Measurements from ENCODE around the gene PCSK5. TPM values are rescaled to one million over a fixed set of nuclear protein-coding genes. Genes with fewer than 3 reads are reported as not detected.

The PCSK5 gene
- total and polyA plus RNA-seq, 2 of the 8 experiments (the other 6 are each of a cell fraction or from before 2014, with no cell fraction given): 5.5 to 10.7 TPM

- Histone ChIP-seq H3K4me1 (replicated peaks in 1 of 4; ENCODE audit: control insufficient read depth in 3 of 4, insufficient read depth in 4 of 4, low read length in 3 of 4) (peaks cover 0 to 6% (median 3%) of the 10 kb centered on the region in 4 experiments; a peak in 3 of 7 replicates), H3K23me2 (ENCODE audit: low read depth, low read length) (no peaks in the 10 kb centered on the region)
These were observed 43.5 kb downstream of the PCSK5 start for GRCh38 chr9:75933982-75934381.

More at GRCh38 chr9:75933982-75934381, 43.5 kb downstream of the PCSK5 start:
- H4K5ac ChIP-seq (ENCODE audit: insufficient read length, low read depth, low read length): no peak overlapping the region
- no peak overlapping the region for H3K18ac ChIP-seq (ENCODE audit: extremely low read depth, low read length)
- H2BK5ac ChIP-seq (ENCODE audit: low read depth, low read length): no peak overlapping the region
- H4K20me1 ChIP-seq (replicated peaks in 1 of 2; ENCODE audit: control insufficient read depth in 1 of 2, insufficient read depth in 2 of 2, low read length in 2 of 2): no peaks in the 10 kb centered on the region
- H2BK15ac ChIP-seq (ENCODE audit: low read length): no peak overlapping the region
- no peak overlapping the region for H2AK5ac ChIP-seq (ENCODE audit: low read depth, low read length)
- DNase-seq (ENCODE audit: low read depth in 1 of 2, low spot score in 2 of 2): no peak
- FAIRE-seq: no peak
- ChIA-PET POLR2A (ENCODE audit: partially characterized antibody) (no interaction called here), CTCF (ENCODE audit: partially characterized antibody) (interaction anchor here (0.7 to 1.5 kb wide), 3 partner anchors 40 to 68 kb away, joined by 3 to 4 read pairs (median 3); no protein-coding TSS in a partner anchor)
- H3K56ac ChIP-seq (replicated peaks; ENCODE audit: insufficient read length, low read depth, low read length): no peak overlapping the region
- H3K9ac ChIP-seq (replicated peaks in 1 of 4; ENCODE audit: extremely low read depth in 1 of 4, low read depth in 3 of 4, low read length in 3 of 4): no peak overlapping the region
- no peak overlapping the region for H3K4me2 ChIP-seq (ENCODE audit: insufficient read depth in 1 of 2, low read depth in 2 of 2, low read length in 2 of 2)
- H3K9me3 ChIP-seq (ENCODE audit: insufficient read depth in 2 of 2, low read depth in 1 of 2, low read length in 1 of 2): no peaks in the 10 kb centered on the region
- 94% methylated on average over 7 of the region's 7 CpGs; no CpG with 5 or more reads in 1 of the 2 experiments for WGBS, 2 experiments (ENCODE audit: extremely low coverage in 1 of 2, insufficient coverage in 1 of 2, insufficient read length in 1 of 2, insufficient replicate concordance in 2 of 2, low coverage in 1 of 2, low lambda C conversion rate in 2 of 2, missing lambda C conversion rate in 1 of 2)
- peaks cover 0 to 11% of the 10 kb centered on the region in 2 experiments; a peak in 2 of 4 replicates for H3K79me2 ChIP-seq (ENCODE audit: control insufficient read depth in 1 of 2, insufficient read depth in 2 of 2, low read length in 2 of 2)
- H3K36me3 ChIP-seq (ENCODE audit: control insufficient read depth in 2 of 4, insufficient read depth in 4 of 4, low read length in 3 of 4): peaks cover 0 to 4% (median 0%) of the 10 kb centered on the region in 4 experiments; a peak in 3 of 8 replicates
- H4K8ac ChIP-seq (ENCODE audit: extremely low read depth, insufficient read depth, low read length): no peak overlapping the region
- no peak overlapping the region for H3K4me3 ChIP-seq (ENCODE audit: extremely low read depth in 1 of 4, insufficient read depth in 2 of 4, low read depth in 3 of 4, low read length in 4 of 4)
- peak overlapping the region; percentile 55; the same call in 1 of the 2 replicates for H2BK12ac ChIP-seq (ENCODE audit: low read depth, low read length)
- H3K14ac ChIP-seq (ENCODE audit: insufficient read length): no peak overlapping the region
- TF ChIP-seq SUZ12 (IDR thresholded peaks at IDR 0.05; ENCODE audit: low read length) (no peak), EGR1 (IDR thresholded peaks at IDR 0.05; ENCODE audit: borderline replicate concordance, low read depth, low read length) (no peak), ZNF274 (IDR thresholded peaks at IDR 0.05; ENCODE audit: borderline replicate concordance, extremely low read depth, low read length) (no peak), EZH2 (IDR thresholded peaks at IDR 0.05; ENCODE audit: low read depth, low read length, severe bottlenecking) (no peak), SP1 (IDR thresholded peaks at IDR 0.05; ENCODE audit: low read depth, low read length) (no peak), SIN3A (conservative IDR thresholded peaks at IDR 0.05 in 1 of 2, IDR thresholded peaks at IDR 0.05 in 1 of 2; ENCODE audit: low read depth in 1 of 2, low read length in 2 of 2) (no peak), RAD21 (IDR thresholded peaks at IDR 0.05 in 1 of 2, conservative IDR thresholded peaks at IDR 0.05 in 1 of 2; ENCODE audit: low read depth in 2 of 2, low read length in 2 of 2) (no peak)
- H2BK20ac ChIP-seq (ENCODE audit: low read length): no peak overlapping the region
- no peak overlapping the region for H3K4ac ChIP-seq (replicated peaks; ENCODE audit: insufficient read length, low read depth, low read length)
- H3K79me1 ChIP-seq (ENCODE audit: low read depth, low read length): 0 out of 2 replicates have a peak, but pooled peaks cover 2% of the 10 kb centered on the region
- H2BK120ac ChIP-seq (replicated peaks; ENCODE audit: low read depth, low read length): no peak overlapping the region
- H2AFZ ChIP-seq (ENCODE audit: low read length): no peak overlapping the region
- no peak overlapping the region for H3K23ac ChIP-seq (ENCODE audit: insufficient read length)
- H4K91ac ChIP-seq (replicated peaks; ENCODE audit: insufficient read length, low read length): no peak overlapping the region
- H3K27me3 ChIP-seq (replicated peaks in 1 of 4; ENCODE audit: control insufficient read depth in 3 of 4, extremely low read depth in 1 of 4, insufficient read depth in 3 of 4, low read length in 3 of 4): no peaks in the 10 kb centered on the region
- H3K27ac ChIP-seq (ENCODE audit: low read depth, low read length): peak overlapping the region; percentile 38; the same call in 1 of the 2 replicates
